ENCODE measurements around the gene DEF6.

DNA sequence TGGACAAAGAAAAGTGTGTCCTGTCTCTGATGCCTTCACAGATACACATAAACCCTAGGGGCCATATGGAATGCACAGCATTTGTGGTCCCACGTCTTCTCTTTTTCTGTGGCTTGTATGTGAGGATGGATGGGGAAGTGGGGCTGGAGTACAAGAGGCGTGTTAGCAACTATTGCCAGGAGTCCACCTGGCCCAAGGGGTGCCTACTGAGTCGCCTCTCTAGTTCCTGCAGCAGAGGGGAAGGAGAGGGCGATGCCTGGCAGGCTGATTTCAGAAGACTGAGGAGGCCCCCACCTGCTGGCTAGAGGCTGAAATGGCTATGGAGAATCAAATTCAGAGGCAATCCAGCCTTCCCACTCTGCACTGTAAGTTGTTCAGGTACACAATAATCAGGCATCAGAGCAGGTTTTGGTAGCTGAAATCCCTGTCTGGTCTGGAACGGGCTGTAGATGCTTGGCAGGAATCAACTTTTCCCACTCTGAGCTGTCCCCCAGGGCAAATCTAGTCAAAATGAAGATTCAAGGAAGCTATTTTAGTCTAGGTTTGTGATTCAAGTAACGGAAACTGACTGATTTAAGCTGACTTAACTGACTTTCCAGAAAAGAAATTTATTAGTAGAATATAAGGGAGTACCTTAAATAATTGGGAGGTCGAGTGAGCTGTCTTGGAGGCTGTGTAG is 29.9 kb downstream of the DEF6 start:
- no peak for TF ChIP-seq TEAD1 (CRISPR knock-in tag; IDR thresholded peaks at IDR 0.05)
- no peak for TF ChIP-seq ZNF423 (CRISPR knock-in tag; IDR thresholded peaks at IDR 0.05)
- TF ChIP-seq, protein P1, sequence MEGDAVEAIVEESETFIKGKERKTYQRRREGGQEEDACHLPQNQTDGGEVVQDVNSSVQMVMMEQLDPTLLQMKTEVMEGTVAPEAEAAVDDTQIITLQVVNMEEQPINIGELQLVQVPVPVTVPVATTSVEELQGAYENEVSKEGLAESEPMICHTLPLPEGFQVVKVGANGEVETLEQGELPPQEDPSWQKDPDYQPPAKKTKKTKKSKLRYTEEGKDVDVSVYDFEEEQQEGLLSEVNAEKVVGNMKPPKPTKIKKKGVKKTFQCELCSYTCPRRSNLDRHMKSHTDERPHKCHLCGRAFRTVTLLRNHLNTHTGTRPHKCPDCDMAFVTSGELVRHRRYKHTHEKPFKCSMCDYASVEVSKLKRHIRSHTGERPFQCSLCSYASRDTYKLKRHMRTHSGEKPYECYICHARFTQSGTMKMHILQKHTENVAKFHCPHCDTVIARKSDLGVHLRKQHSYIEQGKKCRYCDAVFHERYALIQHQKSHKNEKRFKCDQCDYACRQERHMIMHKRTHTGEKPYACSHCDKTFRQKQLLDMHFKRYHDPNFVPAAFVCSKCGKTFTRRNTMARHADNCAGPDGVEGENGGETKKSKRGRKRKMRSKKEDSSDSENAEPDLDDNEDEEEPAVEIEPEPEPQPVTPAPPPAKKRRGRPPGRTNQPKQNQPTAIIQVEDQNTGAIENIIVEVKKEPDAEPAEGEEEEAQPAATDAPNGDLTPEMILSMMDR (IDR thresholded peaks at IDR 0.05), result 0 out of 2 replicates have a peak, but pooled peaks have one; percentile 33
- no peak for TF ChIP-seq CREM (CRISPR knock-in tag; IDR thresholded peaks at IDR 0.05)
- TF ChIP-seq, protein P2, sequence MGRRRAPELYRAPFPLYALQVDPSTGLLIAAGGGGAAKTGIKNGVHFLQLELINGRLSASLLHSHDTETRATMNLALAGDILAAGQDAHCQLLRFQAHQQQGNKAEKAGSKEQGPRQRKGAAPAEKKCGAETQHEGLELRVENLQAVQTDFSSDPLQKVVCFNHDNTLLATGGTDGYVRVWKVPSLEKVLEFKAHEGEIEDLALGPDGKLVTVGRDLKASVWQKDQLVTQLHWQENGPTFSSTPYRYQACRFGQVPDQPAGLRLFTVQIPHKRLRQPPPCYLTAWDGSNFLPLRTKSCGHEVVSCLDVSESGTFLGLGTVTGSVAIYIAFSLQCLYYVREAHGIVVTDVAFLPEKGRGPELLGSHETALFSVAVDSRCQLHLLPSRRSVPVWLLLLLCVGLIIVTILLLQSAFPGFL (CRISPR knock-in tag; IDR thresholded peaks at IDR 0.05; ENCODE audit: borderline replicate concordance), result no peak
- TF ChIP-seq ELF4 (CRISPR knock-in tag; IDR thresholded peaks at IDR 0.05; ENCODE audit: low read depth), result no peak
- TF ChIP-seq MAX (CRISPR knock-in tag; IDR thresholded peaks at IDR 0.05), result no peak
- TF ChIP-seq SP1 (CRISPR knock-in tag; conservative IDR thresholded peaks at IDR 0.05), result no peak
- no peak for TF ChIP-seq AR (CRISPR knock-in tag; IDR thresholded peaks at IDR 0.05)
- TF ChIP-seq ETV6 (CRISPR knock-in tag; IDR thresholded peaks at IDR 0.05), result no peak
- TF ChIP-seq ZNF138 (CRISPR knock-in tag; conservative IDR thresholded peaks at IDR 0.05), result no peak
- TF ChIP-seq, protein P3, sequence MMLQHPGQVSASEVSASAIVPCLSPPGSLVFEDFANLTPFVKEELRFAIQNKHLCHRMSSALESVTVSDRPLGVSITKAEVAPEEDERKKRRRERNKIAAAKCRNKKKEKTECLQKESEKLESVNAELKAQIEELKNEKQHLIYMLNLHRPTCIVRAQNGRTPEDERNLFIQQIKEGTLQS (CRISPR knock-in tag; conservative IDR thresholded peaks at IDR 0.05), result no peak
- no peak for TF ChIP-seq ATF6 (CRISPR knock-in tag; IDR thresholded peaks at IDR 0.05)
- TF ChIP-seq FOXK1 (CRISPR knock-in tag; IDR thresholded peaks at IDR 0.05), result no peak
